ENCODE data around the gene WIF1.

Gene WIF1

GRCh38 chr12:65121049-65121955 is at the start of gene WIF1:
Gene WIF1, minus strand, starts transcription at chr12:65121305. Its CDS starts 114 bp downstream, at chr12:65121191.
- no peak for DNase-seq

GRCh38 chr12:65170209-65170881 is 49.2 kb upstream of the WIF1 start:
- DNase-seq: no peak

GRCh38 chr12:65169320-65170208 is 48.5 kb upstream of the WIF1 start, which contains the start of gene LEMD3:
Gene LEMD3, plus strand, starts transcription at chr12:65169583. Its CDS starts 14 bp downstream, at chr12:65169597.
- DNase-seq: peak; percentile 85

- DNase-seq: no peak
These were observed 47.7 kb upstream of the WIF1 start for GRCh38 chr12:65168681-65169319.

- no peak for DNase-seq
These were observed 43.7 kb upstream of the WIF1 start for GRCh38 chr12:65164774-65165173.

- no peak for DNase-seq
These were observed 43.1 kb upstream of the WIF1 start for GRCh38 chr12:65164244-65164643.

GRCh38 chr12:65162609-65163008 is 41.5 kb upstream of the WIF1 start:
- no peak for DNase-seq

GRCh38 chr12:65157091-65157490 is 36.0 kb upstream of the WIF1 start:
- DNase-seq: no peak

GRCh38 chr12:65156366-65156841 is 35.3 kb upstream of the WIF1 start:
- DNase-seq: peak; percentile 21

- DNase-seq: no peak
These were observed 34.7 kb upstream of the WIF1 start for GRCh38 chr12:65155784-65156183.

GRCh38 chr12:65152596-65152995 is 31.5 kb upstream of the WIF1 start:
- DNase-seq: no peak

- DNase-seq: no peak
These were observed 30.9 kb upstream of the WIF1 start for GRCh38 chr12:65152012-65152411.

GRCh38 chr12:65147312-65147905 is 26.3 kb upstream of the WIF1 start:
- DNase-seq: no peak

- DNase-seq: no peak
These were observed 19.6 kb upstream of the WIF1 start for GRCh38 chr12:65140738-65141137.

- DNase-seq: no peak
These were observed 18.3 kb upstream of the WIF1 start for GRCh38 chr12:65139389-65139788.

GRCh38 chr12:65133879-65134278 is 12.8 kb upstream of the WIF1 start:
- no peak for DNase-seq

- DNase-seq: no peak
These were observed 5.4 kb upstream of the WIF1 start for GRCh38 chr12:65126482-65126881.

GRCh38 chr12:65125975-65126374 is 4.9 kb upstream of the WIF1 start:
- DNase-seq: no peak

- no peak for DNase-seq
These were observed 4.1 kb upstream of the WIF1 start for GRCh38 chr12:65125247-65125646.

- DNase-seq: no peak
These were observed 2.4 kb upstream of the WIF1 start for GRCh38 chr12:65123435-65124063.

GRCh38 chr12:65122703-65123102 is 1.6 kb upstream of the WIF1 start:
- no peak for DNase-seq
